T-helper 17 cell (primary cell): ENCODE data around the gene EPHA1. TPM values are rescaled to one million over a fixed set of nuclear protein-coding genes. Genes with fewer than 3 reads are reported as not detected.

Experiments
- ATAC-seq: fragments of 150-1000 bp; cut with Tn5 transposase; 2 replicates; pipeline ENCODE4 v1.10.0; 2021; ENCODE audit warnings: mild to moderate bottlenecking, moderate library complexity
- DNase-seq, 3 donors: peaks; one replicate each; pipeline versions ENCODE4 v3.0.0 to v3.0.0-alpha.2; 2020 to 2021
- H3K9me3 ChIP-seq: one replicate; pipeline ENCODE4 v1.7.0; 2013; ENCODE audit warnings: low read length, mild to moderate bottlenecking; ENCODE audit not compliant: control insufficient read depth, poor library complexity, severe bottlenecking
- H3K27ac Mint-ChIP-seq: one replicate; pipeline ENCODE4 v1.8.0; 2022; ENCODE audit warnings: mild to moderate bottlenecking, moderate library complexity, mixed read lengths
- H3K27me3 Mint-ChIP-seq: one replicate; pipeline ENCODE4 v1.8.0; 2022; ENCODE audit warnings: mixed read lengths
- H3K36me3 Mint-ChIP-seq: one replicate; pipeline ENCODE4 v1.8.0; 2022; ENCODE audit warnings: low read depth, mixed read lengths
- H3K4me1 Mint-ChIP-seq: one replicate; pipeline ENCODE4 v1.8.0; 2022; ENCODE audit warnings: mild to moderate bottlenecking, mixed read lengths
- H3K4me3 Mint-ChIP-seq: one replicate; pipeline ENCODE4 v1.8.0; 2022; ENCODE audit warnings: mild to moderate bottlenecking, moderate library complexity, mixed read lengths
- total RNA-seq, 4 donors: library from RNA in 2 of 4; stranded (reverse) in 2 of 4; gene quantifications; one replicate each; pipeline ENCODE4 v1.2.3 and lab custom pipeline; 2022 to 2026

The EPHA1 gene
- total RNA-seq, 2 donors from 2014 or later = 9.4 to 19.7 TPM

DNA sequence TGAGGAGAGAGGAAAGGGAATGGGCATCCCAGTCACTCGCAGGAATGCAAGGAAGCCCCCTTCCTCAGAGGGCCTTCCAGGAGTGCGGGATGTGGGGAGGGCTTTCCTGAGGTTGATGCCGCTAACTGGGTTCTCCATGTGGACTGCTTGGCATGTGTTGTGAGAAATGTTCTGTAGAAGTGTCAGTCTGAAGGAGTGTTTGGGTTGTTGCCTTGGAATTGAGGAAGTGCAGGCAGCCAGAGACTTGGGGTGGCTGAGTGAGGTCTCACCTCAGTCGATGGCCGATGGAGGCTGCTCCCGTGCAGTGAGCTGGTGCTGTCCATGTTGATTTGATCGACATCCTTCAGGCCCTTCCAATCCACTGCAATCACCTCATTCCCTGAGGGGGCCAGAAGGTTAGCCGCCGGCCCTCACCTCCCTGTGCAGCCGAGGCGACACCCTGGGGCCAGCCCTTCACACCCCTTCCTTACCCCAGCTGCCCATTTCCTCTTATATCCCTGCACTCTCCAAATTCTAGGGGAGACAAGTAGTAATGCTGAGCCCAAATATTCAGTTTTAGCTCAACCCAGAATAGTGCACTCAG is 48.8 kb downstream of the EPHA1 start:
- Mint-ChIP-seq H3K27me3 (peaks cover 24% of the 10 kb centered on the region), H3K4me3 (peak overlapping the region; percentile 92)

DNA sequence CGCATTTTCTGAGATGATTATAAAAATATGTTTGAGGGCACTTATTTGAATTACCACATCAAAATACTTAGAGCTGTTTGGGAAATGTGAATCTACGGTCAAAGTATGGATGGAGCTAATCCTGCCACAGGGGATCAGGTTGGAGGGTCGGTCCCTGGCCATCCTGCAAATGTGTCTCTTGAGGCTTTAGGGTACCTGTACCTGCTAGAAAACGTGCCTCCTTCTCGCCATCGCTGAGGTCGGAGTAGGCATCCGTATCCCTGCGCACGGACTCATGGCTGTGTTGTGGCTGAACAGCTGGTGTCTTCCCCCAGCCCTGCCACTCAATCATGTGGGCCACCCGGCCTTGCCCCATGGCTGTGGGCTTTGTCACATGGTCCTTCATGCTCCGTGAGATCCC is 50.0 kb downstream of the EPHA1 start:
- DNase-seq (no peak), ATAC-seq (no peak)
- H3K27ac Mint-ChIP-seq = no peak overlapping the region
- peaks cover 3% of the 10 kb centered on the region for H3K36me3 Mint-ChIP-seq
- H3K4me3 Mint-ChIP-seq = no peak overlapping the region
- H3K9me3 ChIP-seq = no peaks in the 10 kb centered on the region
- peaks cover 23% of the 10 kb centered on the region for H3K4me1 Mint-ChIP-seq
- peaks cover 13% of the 10 kb centered on the region for H3K27me3 Mint-ChIP-seq

More for the DNA sequence above, 48.8 kb downstream of the EPHA1 start:
- no peak for ATAC-seq
- H3K9me3 ChIP-seq = no peaks in the 10 kb centered on the region
- Mint-ChIP-seq H3K36me3 (peaks cover 3% of the 10 kb centered on the region), H3K4me1 (peaks cover 22% of the 10 kb centered on the region), H3K27ac (peak overlapping the region; percentile 81)
- DNase-seq = no peak

DNA sequence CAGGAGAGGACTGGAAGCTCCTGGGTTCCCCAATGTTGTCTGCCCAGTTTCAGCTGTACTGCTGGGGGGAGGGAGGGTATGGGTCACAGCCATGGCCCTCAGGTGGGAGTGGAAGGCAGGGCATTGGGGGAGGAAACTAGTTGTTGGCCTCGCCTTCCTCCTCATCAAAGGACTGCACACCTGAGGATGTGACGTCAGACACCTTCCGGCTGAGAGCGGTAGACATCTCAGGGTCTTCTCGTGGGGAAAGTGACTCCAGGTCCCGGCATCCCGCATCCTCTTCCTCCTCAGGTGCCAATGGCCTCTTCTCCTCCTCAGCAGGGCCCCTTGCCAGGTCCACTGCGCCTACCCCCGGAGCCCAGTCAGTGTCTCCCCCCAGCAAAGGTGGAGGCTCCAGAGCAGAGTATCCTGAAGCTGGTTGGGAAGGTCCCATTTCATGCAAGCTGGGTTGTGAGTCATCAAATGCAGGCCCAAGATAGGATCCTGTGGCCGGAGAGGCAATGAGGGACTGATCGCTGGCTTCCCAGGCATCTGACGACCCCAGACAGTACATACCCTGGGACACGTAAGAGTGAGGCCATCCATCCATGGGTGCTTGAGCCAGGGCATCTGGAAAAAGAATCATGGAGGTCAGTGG is 52.1 kb downstream of the EPHA1 start:
- Mint-ChIP-seq H3K27me3 (peaks cover 22% of the 10 kb centered on the region), H3K27ac (no peak overlapping the region), H3K4me1 (peaks cover 17% of the 10 kb centered on the region), H3K4me3 (no peak overlapping the region), H3K36me3 (peaks cover 3% of the 10 kb centered on the region)
- no peak for ATAC-seq
- DNase-seq = no peak
- H3K9me3 ChIP-seq = no peaks in the 10 kb centered on the region

DNA sequence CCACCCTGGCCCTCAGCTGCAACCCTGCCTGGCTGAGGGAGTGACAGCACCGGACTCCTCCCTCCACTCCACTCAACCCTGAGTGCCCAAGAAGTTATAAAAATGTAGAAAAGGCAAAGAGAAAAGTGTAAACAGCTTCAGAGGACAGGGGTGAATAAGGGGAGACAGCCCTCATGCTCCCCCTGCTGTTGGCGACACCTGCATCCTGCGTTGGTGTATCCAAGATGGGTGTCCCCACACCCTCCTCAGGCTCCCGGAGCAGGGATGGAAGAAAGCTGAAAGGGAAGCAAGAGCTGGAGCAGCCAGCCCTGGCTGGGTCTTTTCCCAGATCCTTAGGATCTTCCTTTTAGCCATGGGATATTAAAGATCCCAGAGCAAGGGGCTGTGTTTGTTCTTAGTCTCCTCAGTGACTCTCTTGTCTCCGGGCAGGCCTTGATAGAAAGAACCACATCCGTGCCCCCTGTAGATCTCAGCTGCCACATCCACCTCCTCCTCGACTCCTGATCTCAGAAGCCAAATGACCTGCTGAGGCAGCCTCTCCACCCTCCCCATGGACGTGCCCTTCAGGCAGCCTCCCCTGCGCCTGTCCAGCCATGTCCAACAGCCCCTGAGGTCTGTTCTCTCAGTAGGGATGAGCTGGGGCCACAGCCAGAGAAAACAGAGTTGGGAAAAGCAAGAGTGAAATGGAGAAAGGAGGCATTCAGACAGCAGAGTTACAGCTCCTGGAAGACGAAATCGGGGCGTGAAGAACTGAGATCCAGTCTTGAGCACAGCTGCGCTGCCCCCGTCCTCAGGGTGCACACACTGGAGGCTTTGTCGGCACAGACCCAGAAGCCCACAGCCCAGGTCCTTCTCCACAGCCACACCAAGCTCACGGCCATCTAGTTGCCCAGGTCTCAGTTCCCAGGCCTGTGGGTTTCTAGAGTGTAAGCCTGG is 52.9 kb downstream of the EPHA1 start:
- peaks cover 16% of the 10 kb centered on the region for H3K4me1 Mint-ChIP-seq
- no peak overlapping the region for H3K4me3 Mint-ChIP-seq
- DNase-seq (no peak), ATAC-seq (no peak)
- H3K36me3 Mint-ChIP-seq = peaks cover 3% of the 10 kb centered on the region
- peak overlapping the region; percentile 34 for H3K27ac Mint-ChIP-seq
- peaks cover 26% of the 10 kb centered on the region for H3K27me3 Mint-ChIP-seq
- no peaks in the 10 kb centered on the region for H3K9me3 ChIP-seq

DNA sequence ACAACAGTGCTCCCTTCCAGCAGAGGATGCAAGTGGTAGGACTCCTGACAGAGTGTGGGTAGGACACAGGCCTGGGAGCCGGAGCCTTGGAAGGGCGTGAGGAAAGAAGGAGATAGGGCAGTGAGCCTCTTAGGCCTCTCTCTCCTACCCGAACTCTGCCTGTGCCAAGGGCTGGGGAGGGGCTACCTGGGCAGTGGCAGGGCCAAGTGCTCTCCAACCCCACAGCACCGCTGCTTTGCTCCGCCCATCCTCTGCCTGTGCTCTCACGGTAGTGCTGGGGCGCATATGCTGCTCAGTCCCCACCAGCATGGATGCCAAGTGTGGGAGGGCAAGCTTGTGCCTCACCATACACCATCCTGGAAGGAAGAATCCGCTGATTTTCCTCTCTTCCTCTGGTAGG is 53.7 kb downstream of the EPHA1 start:
- peaks cover 26% of the 10 kb centered on the region for H3K27me3 Mint-ChIP-seq
- H3K4me1 Mint-ChIP-seq = peaks cover 13% of the 10 kb centered on the region
- H3K9me3 ChIP-seq = no peaks in the 10 kb centered on the region
- peak overlapping the region; percentile 34 for H3K27ac Mint-ChIP-seq
- no peak overlapping the region for H3K4me3 Mint-ChIP-seq
- H3K36me3 Mint-ChIP-seq = no peaks in the 10 kb centered on the region
- no peak for DNase-seq
- ATAC-seq = no peak

DNA sequence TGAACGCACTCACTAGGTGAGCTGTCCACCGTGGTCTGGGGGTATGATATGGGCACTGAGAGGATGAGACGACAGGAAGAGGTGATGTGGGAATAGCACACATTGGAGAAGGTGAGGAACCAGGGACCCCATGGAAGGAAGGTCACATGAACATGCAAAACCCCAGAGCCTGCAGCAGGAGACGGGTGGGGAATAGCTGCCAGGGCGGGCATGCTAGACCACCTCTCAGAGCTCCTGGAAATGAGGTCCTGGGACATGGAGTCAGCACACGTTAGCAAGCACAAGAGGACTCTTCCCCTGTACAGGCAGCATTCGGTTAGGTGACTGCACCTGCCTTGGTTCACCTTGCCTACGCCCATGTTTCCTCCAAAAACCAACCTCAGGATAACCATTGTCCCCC is 54.3 kb downstream of the EPHA1 start:
- ATAC-seq (no peak), DNase-seq (no peak)
- H3K4me1 Mint-ChIP-seq = peaks cover 16% of the 10 kb centered on the region
- peaks cover 26% of the 10 kb centered on the region for H3K27me3 Mint-ChIP-seq
- no peaks in the 10 kb centered on the region for H3K9me3 ChIP-seq
- H3K4me3 Mint-ChIP-seq = no peak overlapping the region
- H3K36me3 Mint-ChIP-seq = peaks cover 2% of the 10 kb centered on the region
- no peak overlapping the region for H3K27ac Mint-ChIP-seq

DNA sequence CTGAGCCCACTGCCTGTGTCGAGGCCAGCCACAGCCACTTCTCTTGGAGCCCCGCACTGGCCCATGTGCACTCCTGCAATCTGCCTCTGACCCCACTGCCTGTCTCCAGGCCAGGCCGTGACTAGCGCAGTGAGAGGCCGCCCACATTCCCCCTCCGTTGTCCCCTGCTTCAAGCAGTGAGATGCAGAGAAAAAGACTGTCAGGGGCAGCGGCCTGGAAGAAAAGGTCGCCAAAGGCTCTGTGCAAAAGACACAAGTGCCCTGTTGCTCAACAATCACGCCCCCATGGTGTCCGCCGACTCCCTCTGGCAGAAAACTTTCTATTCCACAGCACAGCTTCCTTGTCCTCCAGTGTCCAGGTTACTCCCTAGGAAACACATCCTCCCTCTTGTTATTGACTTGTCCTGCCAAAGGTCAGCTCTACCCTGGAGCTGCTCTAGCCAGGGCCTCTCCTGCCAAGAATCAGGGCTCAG is 56.1 kb downstream of the EPHA1 start:
- DNase-seq = no peak
- H3K27me3 Mint-ChIP-seq = peaks cover 30% of the 10 kb centered on the region

DNA sequence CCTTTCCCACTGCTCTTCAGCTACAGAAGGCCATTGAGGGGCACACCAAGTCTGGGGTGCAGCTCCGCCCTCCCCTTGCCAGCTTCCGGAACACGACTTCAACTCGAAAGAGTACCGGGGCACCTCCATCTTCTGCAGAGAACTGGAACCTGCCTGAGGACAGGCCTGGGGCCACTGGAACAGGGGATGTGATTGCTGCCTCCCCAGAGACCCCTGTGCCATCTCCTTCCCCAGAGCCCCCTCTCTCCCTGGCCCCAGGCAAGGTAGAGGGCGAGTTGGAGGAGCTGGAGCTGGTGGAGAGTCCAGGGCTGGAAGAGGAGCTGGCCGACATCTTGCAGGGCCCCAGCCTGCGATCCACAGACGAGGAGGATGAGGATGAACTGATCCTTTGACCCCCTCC is 57.1 kb downstream of the EPHA1 start:
- Mint-ChIP-seq H3K4me1 (peaks cover 13% of the 10 kb centered on the region), H3K4me3 (no peak overlapping the region), H3K27ac (no peak overlapping the region), H3K27me3 (peaks cover 31% of the 10 kb centered on the region), H3K36me3 (peaks cover 2% of the 10 kb centered on the region)
- no peak for DNase-seq
- ATAC-seq = no peak
- no peaks in the 10 kb centered on the region for H3K9me3 ChIP-seq

More for the DNA sequence above, 56.1 kb downstream of the EPHA1 start:
- H3K4me3 Mint-ChIP-seq = no peak overlapping the region
- no peak for ATAC-seq
- H3K27ac Mint-ChIP-seq = no peak overlapping the region
- H3K36me3 Mint-ChIP-seq = peaks cover 2% of the 10 kb centered on the region
- H3K4me1 Mint-ChIP-seq = peaks cover 13% of the 10 kb centered on the region
- H3K9me3 ChIP-seq = no peaks in the 10 kb centered on the region

DNA sequence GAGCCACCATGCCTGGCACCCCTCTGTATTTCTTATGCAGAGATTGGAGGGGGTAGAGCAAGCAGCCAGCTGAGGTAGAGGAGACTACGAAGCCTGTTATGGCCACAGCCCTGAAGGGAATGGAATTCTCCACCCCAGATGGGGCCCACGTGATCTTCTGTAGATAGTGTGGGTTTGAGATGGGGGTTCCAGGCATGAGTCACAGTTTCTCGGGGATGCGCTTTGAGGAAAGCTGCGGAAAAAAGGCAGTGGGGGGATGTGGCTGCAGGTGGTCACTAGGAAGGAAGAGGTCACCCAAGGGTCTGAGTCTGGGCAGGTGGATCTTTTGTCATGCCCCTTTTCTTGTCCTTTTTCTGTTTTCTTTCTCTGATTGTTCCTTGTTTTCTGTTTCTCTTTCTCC is 57.6 kb downstream of the EPHA1 start:
- no peaks in the 10 kb centered on the region for H3K9me3 ChIP-seq
- peaks cover 31% of the 10 kb centered on the region for H3K27me3 Mint-ChIP-seq
- no peak overlapping the region for H3K4me3 Mint-ChIP-seq
- H3K4me1 Mint-ChIP-seq = peaks cover 13% of the 10 kb centered on the region
- ATAC-seq (no peak), DNase-seq (no peak)
- H3K36me3 Mint-ChIP-seq = peaks cover 2% of the 10 kb centered on the region
- no peak overlapping the region for H3K27ac Mint-ChIP-seq

DNA sequence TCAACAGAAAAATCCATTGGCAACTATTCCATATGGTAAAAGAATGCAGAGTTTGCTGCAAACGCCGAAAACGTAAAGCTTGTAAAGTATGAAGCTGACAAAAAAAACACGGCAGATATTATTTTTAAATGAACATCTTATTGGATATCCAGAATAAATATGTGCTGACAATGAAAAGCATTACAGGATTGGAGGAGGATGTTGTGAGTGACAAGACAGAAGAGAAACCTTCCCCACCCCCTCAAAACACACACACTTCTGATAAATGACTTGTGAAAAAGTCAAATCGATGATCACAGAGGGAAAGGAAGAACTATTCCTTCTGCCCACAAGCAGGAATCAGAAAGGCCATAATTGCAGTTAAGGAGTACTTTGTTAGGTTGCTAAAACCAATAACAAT is 60.7 kb downstream of the EPHA1 start:
- Mint-ChIP-seq H3K4me3 (no peak overlapping the region), H3K27me3 (peaks cover 19% of the 10 kb centered on the region), H3K4me1 (peaks cover 13% of the 10 kb centered on the region), H3K36me3 (peaks cover 2% of the 10 kb centered on the region), H3K27ac (no peak overlapping the region)
- no peak for DNase-seq
- no peaks in the 10 kb centered on the region for H3K9me3 ChIP-seq
- ATAC-seq = no peak

DNA sequence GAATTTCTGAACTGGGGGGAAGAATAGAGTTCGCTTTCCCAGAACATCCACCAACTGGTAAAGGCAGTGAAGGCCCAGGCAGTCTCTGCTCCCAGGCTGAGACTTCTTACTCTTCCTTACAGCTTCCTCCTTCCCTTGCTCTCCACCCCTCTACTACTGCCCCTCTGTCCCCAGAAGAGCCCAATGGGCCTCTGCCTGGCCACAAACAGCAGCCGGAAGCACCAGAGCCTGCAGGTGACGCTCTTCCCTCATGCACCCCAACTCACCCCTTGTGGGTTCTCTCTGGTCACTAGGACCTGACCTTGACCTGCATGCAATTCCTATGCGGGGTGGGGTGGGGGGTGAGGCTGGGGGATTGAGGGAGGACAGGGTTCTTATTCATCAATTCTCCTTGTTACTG is 62.6 kb downstream of the EPHA1 start:
- H3K36me3 Mint-ChIP-seq = peaks cover 2% of the 10 kb centered on the region
- no peak overlapping the region for H3K27ac Mint-ChIP-seq
- DNase-seq (no peak), ATAC-seq (no peak)
- H3K4me3 Mint-ChIP-seq = peak overlapping the region; percentile 87
- H3K27me3 Mint-ChIP-seq = peaks cover 10% of the 10 kb centered on the region
- H3K4me1 Mint-ChIP-seq = peaks cover 12% of the 10 kb centered on the region
- H3K9me3 ChIP-seq = no peaks in the 10 kb centered on the region

DNA sequence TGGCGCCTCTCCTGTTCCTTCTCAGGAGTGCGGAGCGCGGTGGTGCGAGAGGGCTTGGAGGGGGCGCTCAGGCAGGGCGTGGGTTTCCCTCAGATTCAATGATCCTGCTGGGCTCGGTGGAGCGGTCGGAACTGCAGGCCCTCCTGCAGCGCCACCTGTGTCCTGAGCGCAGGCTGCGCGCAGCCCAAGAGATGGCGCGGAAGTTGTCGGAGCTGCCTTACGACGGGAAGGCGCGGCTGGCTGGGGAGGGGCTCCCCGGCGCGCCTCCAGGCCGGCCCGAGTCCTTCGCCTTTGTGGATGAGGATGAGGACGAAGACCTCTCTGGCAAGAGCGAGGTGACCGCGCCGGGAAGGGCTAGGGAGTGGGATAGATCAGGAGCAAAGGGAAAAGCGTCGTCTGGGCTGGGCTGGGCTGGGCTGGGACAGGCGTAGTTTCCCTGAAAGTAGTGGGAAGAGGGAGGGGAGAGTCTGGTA is 63.2 kb downstream of the EPHA1 start:
- DNase-seq (peak; percentile 46 to 54 (median 49)), ATAC-seq (peak; percentile 99)
- H3K36me3 Mint-ChIP-seq = peaks cover 2% of the 10 kb centered on the region
- no peaks in the 10 kb centered on the region for H3K9me3 ChIP-seq
- H3K27ac Mint-ChIP-seq = peak overlapping the region; percentile 86
- peak overlapping the region; percentile 87 for H3K4me3 Mint-ChIP-seq
- peaks cover 12% of the 10 kb centered on the region for H3K27me3 Mint-ChIP-seq
- peaks cover 11% of the 10 kb centered on the region for H3K4me1 Mint-ChIP-seq

DNA sequence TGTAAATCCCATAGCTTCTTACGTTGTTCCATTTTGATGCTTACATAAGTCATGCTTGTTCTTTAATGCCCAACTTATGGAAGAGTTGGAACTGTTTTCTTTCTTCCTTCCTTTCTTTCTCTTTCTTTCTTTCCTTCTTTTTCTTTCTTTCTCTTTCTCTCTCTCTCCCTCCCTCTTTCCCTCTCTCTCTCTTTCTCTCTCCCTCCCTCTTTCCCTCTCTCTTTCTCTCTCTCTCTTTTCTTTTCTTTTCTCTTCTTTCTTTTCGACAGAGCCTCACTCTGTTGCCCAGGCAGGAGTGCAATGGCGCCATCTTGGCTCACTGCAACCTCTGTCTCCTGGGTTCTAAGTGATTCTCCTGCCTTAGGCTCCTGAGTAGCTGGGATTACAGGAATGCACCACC is 65.1 kb downstream of the EPHA1 start:
- no peak for ATAC-seq
- H3K4me3 Mint-ChIP-seq = no peak overlapping the region
- H3K27me3 Mint-ChIP-seq = peaks cover 29% of the 10 kb centered on the region
- no peaks in the 10 kb centered on the region for H3K9me3 ChIP-seq
- no peak for DNase-seq
- H3K27ac Mint-ChIP-seq = no peak overlapping the region
- H3K4me1 Mint-ChIP-seq = peaks cover 6% of the 10 kb centered on the region
- H3K36me3 Mint-ChIP-seq = peaks cover 4% of the 10 kb centered on the region
